Activated CD8-positive, alpha-beta T cell treated with anti-CD3 and anti-CD28 coated beads for 36 hours (primary cell): ENCODE data around the gene KCNIP4. TPM values are rescaled to one million over a fixed set of nuclear protein-coding genes. Genes with fewer than 3 reads are reported as not detected.
"Not testable (repeated sequence)": the region's sequence is repeated elsewhere in the genome, so short reads cannot be mapped to it uniquely, and the experiment has no call there.

Source experiments
- ATAC-seq: fragments of 200-7000 bp; cut with Tn5 transposase; one replicate; pipeline ENCODE4 v1.10.0; 2021; ENCODE audit warnings: mild to moderate bottlenecking, moderate library complexity
- CTCF ChIA-PET: fragments of 350-600 bp; sonication (Branson Sonifier 250); formaldehyde crosslinking; loops from one replicate; lab custom pipeline; 2021; ENCODE audit warnings: antibody characterized with exemption; lab: Charles Lee
- POLR2A ChIA-PET: fragments of 350-600 bp; sonication (Branson Sonifier 250); formaldehyde crosslinking; loops from one replicate; lab custom pipeline; 2021; ENCODE audit warnings: antibody characterized with exemption; lab: Charles Lee
- DNase-seq: peaks from one replicate; pipeline ENCODE4 v3.0.0-alpha.2; 2020
- H3K27ac Mint-ChIP-seq: one replicate; pipeline ENCODE4 v1.8.0; 2021; ENCODE audit warnings: mild to moderate bottlenecking, mixed read lengths
- H3K27me3 Mint-ChIP-seq: one replicate; pipeline ENCODE4 v1.8.0; 2021; ENCODE audit warnings: mixed read lengths
- H3K36me3 Mint-ChIP-seq: one replicate; pipeline ENCODE4 v1.8.0; 2021; ENCODE audit warnings: low read depth, mixed read lengths
- H3K4me1 Mint-ChIP-seq: one replicate; pipeline ENCODE4 v1.8.0; 2021; ENCODE audit warnings: low read depth, mixed read lengths
- H3K4me3 Mint-ChIP-seq: one replicate; pipeline ENCODE4 v1.8.0; 2021; ENCODE audit warnings: mild to moderate bottlenecking, moderate library complexity, mixed read lengths
- H3K9me3 Mint-ChIP-seq: one replicate; pipeline ENCODE4 v1.8.0; 2021; ENCODE audit warnings: mixed read lengths
- CTCF ChIP-seq: fragments of 200-600 bp; IDR thresholded peaks from one replicate; pipeline ENCODE4 v1.8.0; 2022; ENCODE audit warnings: antibody characterized with exemption, mild to moderate bottlenecking
- intact Hi-C: fragments of 100-400 bp; cut with micrococcal nuclease; formaldehyde crosslinking; loops from one replicate; pipeline ENCODE4 v1.10.0; 2022
- total RNA-seq, 2 experiments: library from RNA; stranded (reverse); gene quantifications; one replicate each; pipeline ENCODE4 v1.2.3, GENCODE V29; 2021

KCNIP4 gene
- total RNA-seq, 2 experiments from 2014 or later = not detected

- DNase-seq = no peak
- Mint-ChIP-seq H3K4me3 (no peak overlapping the region), H3K27me3 (no peaks in the 10 kb centered on the region), H3K4me1 (no peaks in the 10 kb centered on the region), H3K36me3 (no peaks in the 10 kb centered on the region), H3K9me3 (no peaks in the 10 kb centered on the region), H3K27ac (no peak overlapping the region)
- POLR2A ChIA-PET = no interaction called here
- CTCF ChIA-PET = interaction anchor here (1.8 kb wide), 1 partner anchor 12 kb away, joined by 10 read pairs; no protein-coding TSS in a partner anchor
- no peak for ATAC-seq
- intact Hi-C loops = no loop called here
- no peak for TF ChIP-seq CTCF
Measured at GRCh38 chr4:20761826-20762225, 1186.7 kb downstream of the KCNIP4 start.

- Mint-ChIP-seq H3K4me3 (no peak overlapping the region), H3K4me1 (no peaks in the 10 kb centered on the region), H3K9me3 (no peaks in the 10 kb centered on the region), H3K27me3 (no peaks in the 10 kb centered on the region), H3K36me3 (no peaks in the 10 kb centered on the region), H3K27ac (no peak overlapping the region)
- ChIA-PET POLR2A (no interaction called here), CTCF (interaction anchor here (1.1 to 1.8 kb wide), 2 partner anchors 11 to 12 kb away, joined by 3 to 10 read pairs; no protein-coding TSS in a partner anchor)
- ATAC-seq (no peak), DNase-seq (no peak)
- intact Hi-C loops = no loop called here
- TF ChIP-seq CTCF = no peak
Measured at GRCh38 chr4:20761382-20761781, 1187.2 kb downstream of the KCNIP4 start.

- no peak for DNase-seq
- H3K36me3 Mint-ChIP-seq = no peaks in the 10 kb centered on the region
- no peaks in the 10 kb centered on the region for H3K27me3 Mint-ChIP-seq
- intact Hi-C loops = no loop called here
- ChIA-PET CTCF (interaction anchor here (1.8 kb wide), 1 partner anchor 13 kb away, joined by 10 read pairs; no protein-coding TSS in a partner anchor), POLR2A (no interaction called here)
- ATAC-seq = no peak
- H3K9me3 Mint-ChIP-seq = no peaks in the 10 kb centered on the region
- no peaks in the 10 kb centered on the region for H3K4me1 Mint-ChIP-seq
- TF ChIP-seq CTCF = no peak
- no peak overlapping the region for H3K27ac Mint-ChIP-seq
- H3K4me3 Mint-ChIP-seq = no peak overlapping the region
Measured at GRCh38 chr4:20760053-20760452, 1188.5 kb downstream of the KCNIP4 start.

GRCh38 chr4:20754036-20754435 lies 1194.5 kb downstream of the KCNIP4 start:
- H3K27ac Mint-ChIP-seq = no peak overlapping the region
- H3K9me3 Mint-ChIP-seq = no peaks in the 10 kb centered on the region
- peaks cover 20% of the 10 kb centered on the region for H3K36me3 Mint-ChIP-seq
- H3K4me1 Mint-ChIP-seq = no peaks in the 10 kb centered on the region
- no peaks in the 10 kb centered on the region for H3K27me3 Mint-ChIP-seq
- intact Hi-C loops = no loop called here
- no peak for DNase-seq
- CTCF ChIA-PET = no interaction called here
- POLR2A ChIA-PET = no interaction called here
- H3K4me3 Mint-ChIP-seq = no peak overlapping the region
- ATAC-seq = no peak
- no peak for TF ChIP-seq CTCF

- ChIA-PET CTCF (interaction anchor here (1.9 kb wide), 1 partner anchor 21 kb away, joined by 4 read pairs; no protein-coding TSS in a partner anchor), POLR2A (no interaction called here)
- Mint-ChIP-seq H3K27ac (no peak overlapping the region), H3K9me3 (no peaks in the 10 kb centered on the region), H3K4me3 (no peak overlapping the region), H3K4me1 (no peaks in the 10 kb centered on the region), H3K27me3 (no peaks in the 10 kb centered on the region), H3K36me3 (peaks cover 20% of the 10 kb centered on the region)
- intact Hi-C loops = no loop called here
- no peak for ATAC-seq
- DNase-seq = no peak
- TF ChIP-seq CTCF = no peak
Measured at GRCh38 chr4:20752641-20753040, 1195.9 kb downstream of the KCNIP4 start.

- CTCF ChIA-PET = interaction anchor here (1.2 kb wide), 1 partner anchor 27 kb away, joined by 4 read pairs; no protein-coding TSS in a partner anchor
- intact Hi-C loops, POLR2A ChIA-PET, H3K27me3 Mint-ChIP-seq, H3K4me3 Mint-ChIP-seq, H3K36me3 Mint-ChIP-seq, H3K27ac Mint-ChIP-seq, DNase-seq, ATAC-seq, H3K4me1 Mint-ChIP-seq: not testable (repeated sequence)
- H3K9me3 Mint-ChIP-seq = peaks cover 21% of the 10 kb centered on the region
Measured at GRCh38 chr4:20746000-20746399, 1202.6 kb downstream of the KCNIP4 start.
